HL-60 (cell line): ENCODE data around the gene USP36.

ENCODE experiments used
- SPI1 ChIP-seq: IDR thresholded peaks from 2 replicates; pipeline ENCODE4 v1.6.1; 2012; ENCODE audit warnings: low read depth, mild to moderate bottlenecking, borderline replicate concordance
- TF ChIP-seq, protein P1 (sequence below): IDR thresholded peaks from one replicate; pipeline ENCODE4 v1.5.1; 2011; ENCODE audit warnings: low read length, control low read depth, inconsistent platforms; ENCODE audit not compliant: insufficient read depth

- TF ChIP-seq, protein P1, sequence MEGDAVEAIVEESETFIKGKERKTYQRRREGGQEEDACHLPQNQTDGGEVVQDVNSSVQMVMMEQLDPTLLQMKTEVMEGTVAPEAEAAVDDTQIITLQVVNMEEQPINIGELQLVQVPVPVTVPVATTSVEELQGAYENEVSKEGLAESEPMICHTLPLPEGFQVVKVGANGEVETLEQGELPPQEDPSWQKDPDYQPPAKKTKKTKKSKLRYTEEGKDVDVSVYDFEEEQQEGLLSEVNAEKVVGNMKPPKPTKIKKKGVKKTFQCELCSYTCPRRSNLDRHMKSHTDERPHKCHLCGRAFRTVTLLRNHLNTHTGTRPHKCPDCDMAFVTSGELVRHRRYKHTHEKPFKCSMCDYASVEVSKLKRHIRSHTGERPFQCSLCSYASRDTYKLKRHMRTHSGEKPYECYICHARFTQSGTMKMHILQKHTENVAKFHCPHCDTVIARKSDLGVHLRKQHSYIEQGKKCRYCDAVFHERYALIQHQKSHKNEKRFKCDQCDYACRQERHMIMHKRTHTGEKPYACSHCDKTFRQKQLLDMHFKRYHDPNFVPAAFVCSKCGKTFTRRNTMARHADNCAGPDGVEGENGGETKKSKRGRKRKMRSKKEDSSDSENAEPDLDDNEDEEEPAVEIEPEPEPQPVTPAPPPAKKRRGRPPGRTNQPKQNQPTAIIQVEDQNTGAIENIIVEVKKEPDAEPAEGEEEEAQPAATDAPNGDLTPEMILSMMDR, result no peak
- no peak for TF ChIP-seq SPI1
Measured at GRCh38 chr17:78796517-78796900, 44.1 kb downstream of the USP36 start.
